Panc1 (cell line): ENCODE results near the gene ABHD11. TPM values are rescaled to one million over a fixed set of nuclear protein-coding genes. Genes with fewer than 3 reads are reported as not detected.

Source experiments
- ATAC-seq: fragments of 200-7000 bp; cut with Tn5 transposase; 2 replicates; pipeline ENCODE4 v1.9.1; 2020; ENCODE audit warnings: mild to moderate bottlenecking, moderate library complexity
- BruUV-seq: library from RNA; stranded (reverse); fragments of 400-500 nt; replicated peaks from 2 replicates; lab custom pipeline; 2021; lab: Mats Ljungman, UMichigan
- CTCF ChIA-PET: fragments of 300-600 bp; sonication (Branson Sonifier 250); formaldehyde crosslinking; loops from one replicate; lab custom pipeline; 2022; ENCODE audit warnings: antibody characterized with exemption; lab: Charles Lee
- POLR2A ChIA-PET: fragments of 300-600 bp; sonication (Branson Sonifier 250); formaldehyde crosslinking; loops from one replicate; lab custom pipeline; 2022; ENCODE audit warnings: antibody characterized with exemption; lab: Charles Lee
- DNase-seq: peaks from one replicate; pipeline ENCODE4 v3.0.0-alpha.2; 2010; ENCODE audit warnings: low read depth, low spot score
- H3K27ac ChIP-seq: 2 replicates; pipeline ENCODE4 v1.5.1; 2011; ENCODE audit warnings: mild to moderate bottlenecking, low read length, inconsistent platforms
- H3K27me3 ChIP-seq: fragments of 200-500 bp; sonication (Bioruptor generic); 2 replicates; pipeline ENCODE4 v1.6.0; 2014; ENCODE audit warnings: low read length, inconsistent platforms; ENCODE audit not compliant: control insufficient read depth, insufficient read depth
- H3K36me3 ChIP-seq: fragments of 200-500 bp; sonication (Bioruptor generic); 2 replicates; pipeline ENCODE4 v1.5.1; 2014; ENCODE audit warnings: inconsistent platforms, mild to moderate bottlenecking, low read length, moderate library complexity; ENCODE audit not compliant: control insufficient read depth, insufficient read depth
- H3K4me1 ChIP-seq: 2 replicates; pipeline ENCODE4 v1.5.1; 2011; ENCODE audit warnings: inconsistent platforms, mild to moderate bottlenecking, low read length, moderate library complexity; ENCODE audit not compliant: control insufficient read depth, insufficient read depth
- H3K4me3 ChIP-seq, 2 experiments: 2 replicates each; pipeline ENCODE4 v1.5.1; 2011 to 2012; ENCODE audit warnings: low read depth in 2 of 2, low read length in 2 of 2, mild to moderate bottlenecking in 2 of 2, inconsistent platforms in 1 of 2, moderate library complexity in 1 of 2
- H3K9me3 ChIP-seq: fragments of 200-500 bp; sonication (Bioruptor generic); 2 replicates; pipeline ENCODE4 v1.5.1; 2014; ENCODE audit warnings: low read depth, mild to moderate bottlenecking, inconsistent platforms, low read length, moderate library complexity; ENCODE audit not compliant: control insufficient read depth, insufficient read depth
- POLR2AphosphoS5 ChIP-seq: IDR thresholded peaks from 2 replicates; pipeline ENCODE4 v1.6.1; 2012; ENCODE audit warnings: mild to moderate bottlenecking, low read depth, low read length, moderate library complexity
- SIN3A ChIP-seq: IDR thresholded peaks from 2 replicates; pipeline ENCODE4 v1.6.1; 2012; ENCODE audit warnings: low read depth, mild to moderate bottlenecking, low read length, moderate library complexity, borderline replicate concordance; ENCODE audit not compliant: insufficient read depth
- TCF7L2 ChIP-seq: IDR thresholded peaks from 2 replicates; pipeline ENCODE4 v1.6.1; 2011; ENCODE audit warnings: mild to moderate bottlenecking, low read depth, low read length, inconsistent platforms
- in situ Hi-C: cut with HindIII; loops from 2 replicates; pipeline ENCODE4 v1.10.0; 2016; ENCODE audit warnings: low sequenced_read_pairs, low pct_unique_long_range_greater_than_20kb
- intact Hi-C: fragments of 100-400 bp; cut with micrococcal nuclease; formaldehyde crosslinking; loops from one replicate; pipeline ENCODE4 v1.10.0; 2022; ENCODE audit not compliant: unreplicated experiment
- total RNA-seq: library from RNA; stranded (reverse); gene quantifications from one replicate; pipeline ENCODE4 v1.2.1, GENCODE V29; 2021; ENCODE audit not compliant: unreplicated experiment
- TF ChIP-seq, protein P1 (sequence below), 2 experiments: IDR thresholded peaks; 2 replicates each; pipeline ENCODE4 v1.6.1; 2011 to 2012; ENCODE audit warnings: low read depth in 2 of 2, control low read depth in 1 of 2, low read length in 1 of 2, mild to moderate bottlenecking in 1 of 2, moderate library complexity in 1 of 2; ENCODE audit not compliant: insufficient read depth in 1 of 2
- TF ChIP-seq, protein P2 (sequence below): fragments of 450-650 bp; IDR thresholded peaks from 2 replicates; pipeline ENCODE4 v1.5.1; 2017; ENCODE audit warnings: mild to moderate bottlenecking

The ABHD11 gene
- total RNA-seq, 1 experiment from 2014 or later = 54.2 TPM

DNA sequence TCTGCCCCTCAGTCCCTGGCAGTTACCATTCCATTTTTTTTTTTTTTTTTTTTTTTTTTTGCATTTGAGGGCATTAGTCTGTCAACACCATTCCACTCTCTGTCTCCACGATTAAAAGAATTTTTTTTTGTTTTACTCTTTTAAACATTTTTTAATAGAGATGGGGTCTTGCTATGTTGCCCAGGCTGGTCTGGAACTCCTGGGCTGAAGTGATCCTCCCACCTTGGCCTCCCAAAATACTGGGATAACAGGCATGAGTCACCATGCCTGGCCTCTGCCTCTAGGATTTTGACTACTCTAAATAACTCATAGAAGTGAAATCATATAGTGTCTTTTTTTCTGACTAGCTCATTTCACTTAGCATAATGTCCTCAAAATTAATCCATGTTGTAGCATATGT is 48.0 kb upstream of the ABHD11 start:
- intact Hi-C loops (no loop called here), in situ Hi-C loops (no loop called here)
- Histone ChIP-seq H3K27ac (no peak overlapping the region), H3K27me3 (no peaks in the 10 kb centered on the region), H3K4me3 (no peak overlapping the region), H3K4me1 (no peaks in the 10 kb centered on the region), H3K9me3 (no peaks in the 10 kb centered on the region), H3K36me3 (no peaks in the 10 kb centered on the region)
- POLR2A ChIA-PET = no interaction called here
- CTCF ChIA-PET = interaction anchor here (0.5 kb wide), 1 partner anchor 36 kb away, joined by 6 read pairs; no protein-coding TSS in a partner anchor
- DNase-seq (no peak), ATAC-seq (no peak)
- TF ChIP-seq, protein P1, sequence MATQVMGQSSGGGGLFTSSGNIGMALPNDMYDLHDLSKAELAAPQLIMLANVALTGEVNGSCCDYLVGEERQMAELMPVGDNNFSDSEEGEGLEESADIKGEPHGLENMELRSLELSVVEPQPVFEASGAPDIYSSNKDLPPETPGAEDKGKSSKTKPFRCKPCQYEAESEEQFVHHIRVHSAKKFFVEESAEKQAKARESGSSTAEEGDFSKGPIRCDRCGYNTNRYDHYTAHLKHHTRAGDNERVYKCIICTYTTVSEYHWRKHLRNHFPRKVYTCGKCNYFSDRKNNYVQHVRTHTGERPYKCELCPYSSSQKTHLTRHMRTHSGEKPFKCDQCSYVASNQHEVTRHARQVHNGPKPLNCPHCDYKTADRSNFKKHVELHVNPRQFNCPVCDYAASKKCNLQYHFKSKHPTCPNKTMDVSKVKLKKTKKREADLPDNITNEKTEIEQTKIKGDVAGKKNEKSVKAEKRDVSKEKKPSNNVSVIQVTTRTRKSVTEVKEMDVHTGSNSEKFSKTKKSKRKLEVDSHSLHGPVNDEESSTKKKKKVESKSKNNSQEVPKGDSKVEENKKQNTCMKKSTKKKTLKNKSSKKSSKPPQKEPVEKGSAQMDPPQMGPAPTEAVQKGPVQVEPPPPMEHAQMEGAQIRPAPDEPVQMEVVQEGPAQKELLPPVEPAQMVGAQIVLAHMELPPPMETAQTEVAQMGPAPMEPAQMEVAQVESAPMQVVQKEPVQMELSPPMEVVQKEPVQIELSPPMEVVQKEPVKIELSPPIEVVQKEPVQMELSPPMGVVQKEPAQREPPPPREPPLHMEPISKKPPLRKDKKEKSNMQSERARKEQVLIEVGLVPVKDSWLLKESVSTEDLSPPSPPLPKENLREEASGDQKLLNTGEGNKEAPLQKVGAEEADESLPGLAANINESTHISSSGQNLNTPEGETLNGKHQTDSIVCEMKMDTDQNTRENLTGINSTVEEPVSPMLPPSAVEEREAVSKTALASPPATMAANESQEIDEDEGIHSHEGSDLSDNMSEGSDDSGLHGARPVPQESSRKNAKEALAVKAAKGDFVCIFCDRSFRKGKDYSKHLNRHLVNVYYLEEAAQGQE (IDR thresholded peaks at IDR 0.05; ENCODE audit: insufficient read depth in 1 of 2, low read depth in 2 of 2, low read length in 1 of 2) = no peak
- TF ChIP-seq SIN3A (no peak), TCF7L2 (no peak), POLR2AphosphoS5 (no peak)
- no TSS peak for BruUV-seq

DNA sequence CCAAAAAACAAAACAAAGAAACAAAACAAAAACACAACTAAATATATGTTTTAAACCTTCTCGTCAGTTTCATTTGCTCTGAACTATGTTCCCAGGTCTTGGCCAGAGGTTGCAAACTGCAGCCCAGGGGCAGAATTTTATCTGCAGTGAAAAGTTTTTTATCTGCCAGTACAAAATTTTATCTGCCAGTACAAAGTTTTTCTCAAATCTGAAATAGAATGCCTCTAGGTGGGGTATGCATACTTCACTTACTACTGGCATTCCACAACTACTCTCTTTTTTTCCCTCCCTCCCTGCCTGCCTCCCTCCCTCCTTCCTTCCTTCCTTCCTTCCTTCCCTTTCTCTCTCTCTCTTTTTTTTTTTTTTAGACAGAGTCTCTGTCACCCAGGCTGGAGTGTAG is 40.9 kb upstream of the ABHD11 start:
- no peak for DNase-seq
- H3K4me1 ChIP-seq = no peaks in the 10 kb centered on the region
- no peaks in the 10 kb centered on the region for H3K27me3 ChIP-seq
- no peaks in the 10 kb centered on the region for H3K36me3 ChIP-seq
- H3K27ac ChIP-seq = no peak overlapping the region
- H3K9me3 ChIP-seq = no peaks in the 10 kb centered on the region
- BruUV-seq = no TSS peak
- in situ Hi-C loops (no loop called here), intact Hi-C loops (no loop called here)
- no peak overlapping the region for H3K4me3 ChIP-seq
- TF ChIP-seq SIN3A = no peak
- TF ChIP-seq, protein P1 (IDR thresholded peaks at IDR 0.05; ENCODE audit: insufficient read depth in 1 of 2, low read depth in 2 of 2, low read length in 1 of 2) = no peak
- TF ChIP-seq TCF7L2 = no peak
- TF ChIP-seq, protein P2, sequence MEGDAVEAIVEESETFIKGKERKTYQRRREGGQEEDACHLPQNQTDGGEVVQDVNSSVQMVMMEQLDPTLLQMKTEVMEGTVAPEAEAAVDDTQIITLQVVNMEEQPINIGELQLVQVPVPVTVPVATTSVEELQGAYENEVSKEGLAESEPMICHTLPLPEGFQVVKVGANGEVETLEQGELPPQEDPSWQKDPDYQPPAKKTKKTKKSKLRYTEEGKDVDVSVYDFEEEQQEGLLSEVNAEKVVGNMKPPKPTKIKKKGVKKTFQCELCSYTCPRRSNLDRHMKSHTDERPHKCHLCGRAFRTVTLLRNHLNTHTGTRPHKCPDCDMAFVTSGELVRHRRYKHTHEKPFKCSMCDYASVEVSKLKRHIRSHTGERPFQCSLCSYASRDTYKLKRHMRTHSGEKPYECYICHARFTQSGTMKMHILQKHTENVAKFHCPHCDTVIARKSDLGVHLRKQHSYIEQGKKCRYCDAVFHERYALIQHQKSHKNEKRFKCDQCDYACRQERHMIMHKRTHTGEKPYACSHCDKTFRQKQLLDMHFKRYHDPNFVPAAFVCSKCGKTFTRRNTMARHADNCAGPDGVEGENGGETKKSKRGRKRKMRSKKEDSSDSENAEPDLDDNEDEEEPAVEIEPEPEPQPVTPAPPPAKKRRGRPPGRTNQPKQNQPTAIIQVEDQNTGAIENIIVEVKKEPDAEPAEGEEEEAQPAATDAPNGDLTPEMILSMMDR = no peak
- TF ChIP-seq POLR2AphosphoS5 = no peak
- ATAC-seq = no peak; the same call in 1 of the 2 replicates
- ChIA-PET POLR2A (interaction anchor here (0.7 kb wide), 1 partner anchor 48 kb away, joined by 11 read pairs; no protein-coding TSS in a partner anchor), CTCF (interaction anchor here (0.6 kb wide), 1 partner anchor 71 kb away, joined by 8 read pairs; no protein-coding TSS in a partner anchor)
